Measurements from ENCODE around the gene FIBCD1.

The FIBCD1 gene

DNA sequence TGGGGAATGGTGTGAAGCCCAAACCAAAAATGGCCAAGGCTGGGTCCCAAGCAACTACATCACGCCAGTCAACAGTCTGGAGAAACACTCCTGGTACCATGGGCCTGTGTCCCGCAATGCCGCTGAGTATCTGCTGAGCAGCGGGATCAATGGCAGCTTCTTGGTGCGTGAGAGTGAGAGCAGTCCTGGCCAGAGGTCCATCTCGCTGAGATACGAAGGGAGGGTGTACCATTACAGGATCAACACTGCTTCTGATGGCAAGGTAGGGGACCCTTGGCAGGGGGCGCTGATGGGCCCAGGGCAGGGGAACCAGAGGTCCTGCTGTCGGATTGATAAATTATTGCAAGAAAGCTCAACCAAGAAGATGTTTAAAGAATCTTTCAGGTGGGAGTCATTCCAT lies 84.2 kb downstream of the FIBCD1 start:
- DNase-seq, result no peak

DNA sequence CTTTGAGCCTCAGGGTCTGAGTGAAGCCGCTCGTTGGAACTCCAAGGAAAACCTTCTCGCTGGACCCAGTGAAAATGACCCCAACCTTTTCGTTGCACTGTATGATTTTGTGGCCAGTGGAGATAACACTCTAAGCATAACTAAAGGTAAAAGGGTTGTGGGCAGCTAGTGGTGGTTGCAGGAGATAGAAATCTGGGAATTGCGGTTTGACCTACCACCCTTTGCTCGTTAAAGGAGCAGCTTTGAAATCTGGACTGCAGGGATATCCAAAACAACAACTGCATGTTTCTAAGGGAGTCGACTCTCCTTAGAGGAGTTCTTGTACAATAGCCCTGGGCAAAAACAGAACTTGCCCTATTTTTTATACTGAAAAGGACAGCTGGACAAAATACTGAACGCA lies 85.0 kb downstream of the FIBCD1 start:
- no peak for DNase-seq

DNA sequence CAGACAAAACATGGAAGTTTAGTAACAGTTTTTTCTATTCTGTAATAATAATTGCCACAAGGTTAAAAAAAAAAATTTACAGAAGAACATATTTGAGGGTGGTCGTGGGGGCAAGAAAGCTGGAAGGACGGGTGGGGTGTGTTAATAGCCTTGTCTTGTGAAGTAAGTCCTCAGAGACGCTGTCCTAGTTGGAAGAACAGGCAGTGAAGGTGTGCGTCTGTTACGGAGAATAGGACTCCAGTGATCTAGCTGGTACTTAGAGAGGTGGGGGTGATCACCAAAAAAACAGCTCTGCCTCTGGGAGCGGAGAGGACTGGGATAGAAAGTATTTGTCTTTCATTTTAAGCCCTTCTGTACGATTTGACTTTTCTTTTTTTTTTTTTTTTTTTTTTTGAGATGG lies 86.2 kb downstream of the FIBCD1 start:
- DNase-seq, result no peak
